ENCODE results near the gene RNF31. TPM values are rescaled to one million over a fixed set of nuclear protein-coding genes. Genes with fewer than 3 reads are reported as not detected.

Gene RNF31
- total and polyA plus RNA-seq, 2 of the 13 experiments (the other 11 are each of a cell fraction or from before 2014, with no cell fraction given): 48.2 to 86.8 TPM

DNA sequence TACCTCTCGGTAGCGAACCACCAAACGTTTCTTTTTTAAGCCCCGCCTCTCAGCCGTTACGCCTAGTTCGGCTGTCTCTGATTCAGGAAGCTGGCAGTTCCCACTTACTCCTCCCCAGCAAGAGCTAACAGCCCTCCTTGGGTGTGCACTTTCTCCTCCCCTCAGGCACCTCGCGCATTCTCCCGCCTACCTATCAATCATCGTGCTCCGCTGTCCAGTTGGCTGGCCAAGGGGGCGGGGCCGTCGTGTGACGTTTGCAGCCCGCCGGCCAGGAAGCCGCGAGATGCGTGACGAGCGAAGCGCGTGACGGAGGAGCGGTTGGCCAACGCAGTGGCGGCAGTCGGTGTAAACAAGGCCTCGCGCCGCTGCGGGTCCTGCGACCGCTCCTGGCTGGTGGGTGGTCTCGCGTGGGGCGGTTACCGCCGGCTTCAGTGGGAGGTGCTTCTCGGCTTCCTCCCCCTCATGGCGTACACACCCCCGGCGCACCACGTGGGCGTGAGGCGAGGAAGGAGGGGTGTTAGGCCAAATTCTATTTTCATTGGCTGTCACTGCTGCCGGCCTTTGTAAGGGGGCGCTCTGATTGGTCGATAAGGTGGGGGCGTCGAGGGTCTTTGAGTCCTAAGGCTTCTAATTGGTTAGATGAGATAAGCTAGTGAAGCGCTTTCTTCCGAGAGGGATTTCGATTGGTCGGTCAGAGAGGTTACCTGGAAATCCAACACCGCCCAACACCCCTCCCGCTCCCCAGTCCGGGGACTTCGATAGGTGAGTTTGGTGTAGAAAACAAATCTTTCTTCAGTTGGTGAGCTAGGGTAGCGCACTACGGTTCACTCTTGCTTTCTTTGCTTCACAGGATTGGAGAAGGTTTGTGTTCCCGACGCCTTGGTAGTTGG is 32.5 kb upstream of the RNF31 start, which contains the start of the genes DCAF11 and NRL (continued):
- no peak for TF ChIP-seq ZNF30 (CRISPR knock-in tag; IDR thresholded peaks at IDR 0.05)
- TF ChIP-seq SP2 (CRISPR knock-in tag; IDR thresholded peaks at IDR 0.05): peak; percentile 97
- 0 out of 2 replicates have a peak, but pooled peaks have one; percentile 24 for TF ChIP-seq ISX (CRISPR knock-in tag; conservative IDR thresholded peaks at IDR 0.05)
- TF ChIP-seq KMT2B (CRISPR knock-in tag; IDR thresholded peaks at IDR 0.05): peak; percentile 96
- TF ChIP-seq ZNF563 (CRISPR knock-in tag; IDR thresholded peaks at IDR 0.05): peak; percentile 96
- TF ChIP-seq, protein P1, sequence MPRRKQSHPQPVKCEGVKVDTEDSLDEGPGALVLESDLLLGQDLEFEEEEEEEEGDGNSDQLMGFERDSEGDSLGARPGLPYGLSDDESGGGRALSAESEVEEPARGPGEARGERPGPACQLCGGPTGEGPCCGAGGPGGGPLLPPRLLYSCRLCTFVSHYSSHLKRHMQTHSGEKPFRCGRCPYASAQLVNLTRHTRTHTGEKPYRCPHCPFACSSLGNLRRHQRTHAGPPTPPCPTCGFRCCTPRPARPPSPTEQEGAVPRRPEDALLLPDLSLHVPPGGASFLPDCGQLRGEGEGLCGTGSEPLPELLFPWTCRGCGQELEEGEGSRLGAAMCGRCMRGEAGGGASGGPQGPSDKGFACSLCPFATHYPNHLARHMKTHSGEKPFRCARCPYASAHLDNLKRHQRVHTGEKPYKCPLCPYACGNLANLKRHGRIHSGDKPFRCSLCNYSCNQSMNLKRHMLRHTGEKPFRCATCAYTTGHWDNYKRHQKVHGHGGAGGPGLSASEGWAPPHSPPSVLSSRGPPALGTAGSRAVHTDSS (CRISPR knock-in tag; conservative IDR thresholded peaks at IDR 0.05): 0 out of 2 replicates have a peak, but pooled peaks have one; percentile 61
- TF ChIP-seq IRX3 (CRISPR knock-in tag; IDR thresholded peaks at IDR 0.05; ENCODE audit: borderline replicate concordance, low read depth): 0 out of 2 replicates have a peak, but pooled peaks have one; percentile 68
- peak; percentile 93 for TF ChIP-seq KLF12 (CRISPR knock-in tag; IDR thresholded peaks at IDR 0.05; ENCODE audit: borderline replicate concordance)
- TF ChIP-seq KMT2A (CRISPR knock-in tag; IDR thresholded peaks at IDR 0.05): no peak; the same call in 1 of the 2 replicates
- TF ChIP-seq SMAD9 (CRISPR knock-in tag; IDR thresholded peaks at IDR 0.05): peak; percentile 98
- peak; percentile 90 for TF ChIP-seq ZNF800 (CRISPR knock-in tag; IDR thresholded peaks at IDR 0.05)
- peak; percentile 89; the same call in 1 of the 2 replicates for TF ChIP-seq ZNF747 (CRISPR knock-in tag; IDR thresholded peaks at IDR 0.05; ENCODE audit: borderline replicate concordance)
- TF ChIP-seq SKI (IDR thresholded peaks at IDR 0.05; ENCODE audit: partially characterized antibody): peak; percentile 93
- peak; percentile 96 for TF ChIP-seq ZNF567 (CRISPR knock-in tag; IDR thresholded peaks at IDR 0.05; ENCODE audit: borderline replicate concordance)
- peak; percentile 98; the same call in 1 of the 2 replicates for TF ChIP-seq MTA1 (CRISPR knock-in tag; IDR thresholded peaks at IDR 0.05; ENCODE audit: borderline replicate concordance)
- no peak for TF ChIP-seq GPBP1L1 (CRISPR knock-in tag; IDR thresholded peaks at IDR 0.05)
- TF ChIP-seq, protein P2, sequence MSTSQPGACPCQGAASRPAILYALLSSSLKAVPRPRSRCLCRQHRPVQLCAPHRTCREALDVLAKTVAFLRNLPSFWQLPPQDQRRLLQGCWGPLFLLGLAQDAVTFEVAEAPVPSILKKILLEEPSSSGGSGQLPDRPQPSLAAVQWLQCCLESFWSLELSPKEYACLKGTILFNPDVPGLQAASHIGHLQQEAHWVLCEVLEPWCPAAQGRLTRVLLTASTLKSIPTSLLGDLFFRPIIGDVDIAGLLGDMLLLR (CRISPR knock-in tag; IDR thresholded peaks at IDR 0.05): peak; percentile 99
- peak; percentile 67 for TF ChIP-seq MED8 (CRISPR knock-in tag; IDR thresholded peaks at IDR 0.05; ENCODE audit: insufficient replicate concordance)
- TF ChIP-seq ZNF746 (CRISPR knock-in tag; IDR thresholded peaks at IDR 0.05): no peak
- no peak for TF ChIP-seq ZNF589 (CRISPR knock-in tag; conservative IDR thresholded peaks at IDR 0.05)
- TF ChIP-seq JUN (CRISPR knock-in tag; IDR thresholded peaks at IDR 0.05): peak; percentile 94
- TF ChIP-seq, protein P3, sequence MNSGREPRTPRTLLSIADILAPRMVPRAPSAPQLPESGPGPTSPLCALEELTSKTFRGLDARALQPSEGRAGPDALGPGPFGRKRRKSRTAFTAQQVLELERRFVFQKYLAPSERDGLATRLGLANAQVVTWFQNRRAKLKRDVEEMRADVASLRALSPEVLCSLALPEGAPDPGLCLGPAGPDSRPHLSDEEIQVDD (CRISPR knock-in tag; IDR thresholded peaks at IDR 0.05; ENCODE audit: borderline replicate concordance): peak; percentile 98; the same call in 1 of the 2 replicates

All from HepG2 (cell line).